Peyer's patch (tissue), 4 donors: Measurements from ENCODE around the gene DYRK4. TPM values are rescaled to one million over a fixed set of nuclear protein-coding genes. Genes with fewer than 3 reads are reported as not detected.

ENCODE experiments used
- DNase-seq, 3 donors: peaks; one replicate each; pipeline ENCODE4 v3.0.0-alpha.2; 2017 to 2019
- H3K27ac ChIP-seq, 4 donors: fragments of 200-600 bp; sonication (generic); one replicate each; pipeline ENCODE4 v1.5.1; 2016 to 2019
- H3K27me3 ChIP-seq, 2 donors: fragments of 200-600 bp; sonication (generic); one replicate each; pipeline ENCODE4 v1.5.1; 2019
- H3K36me3 ChIP-seq, 3 donors: fragments of 200-600 bp; sonication (generic); one replicate each; pipeline ENCODE4 v1.5.1; 2016 to 2019
- H3K4me1 ChIP-seq, 4 donors: fragments of 200-600 bp; sonication (generic); one replicate each; pipeline ENCODE4 v1.5.1; 2016 to 2019
- H3K4me3 ChIP-seq, 4 donors: fragments of 200-600 bp; sonication (generic); 1 replicate in 3 of 4; 2 replicates in 1 of 4; pipeline ENCODE4 v1.5.1; 2016 to 2019; ENCODE audit warnings: mild to moderate bottlenecking in 1 of 4
- H3K9me3 ChIP-seq, 4 donors: fragments of 200-600 bp; sonication (generic); one replicate each; pipeline ENCODE4 v1.5.1; 2016 to 2019; ENCODE audit warnings: mild to moderate bottlenecking in 1 of 4
- POLR2A ChIP-seq, 2 donors: fragments of 450-650 bp; IDR thresholded peaks; one replicate each; pipeline ENCODE4 v1.5.1; 2017; ENCODE audit warnings: antibody characterized with exemption in 2 of 2, mild to moderate bottlenecking in 2 of 2, moderate library complexity in 2 of 2
- total RNA-seq, 4 donors: library from RNA; depleted of rRNA; stranded (reverse); fragments of >200 nt; gene quantifications; one replicate each; pipeline ENCODE4 v1.1.0, GENCODE V29; 2016
- TF ChIP-seq, protein P1 (sequence below), 6 experiments: fragments of 450-650 bp in 4 of 6; fragments of 200-600 bp in 2 of 6; sonication (generic) in 1 of 6; IDR thresholded peaks; one replicate each; pipeline ENCODE4 v1.5.1; 2017 to 2019; ENCODE audit warnings: antibody characterized with exemption in 6 of 6, mild to moderate bottlenecking in 3 of 6, moderate library complexity in 1 of 6

The DYRK4 gene
- total RNA-seq, 4 donors from 2014 or later: 13.1 to 71.0 (median 27.4) TPM

DNA sequence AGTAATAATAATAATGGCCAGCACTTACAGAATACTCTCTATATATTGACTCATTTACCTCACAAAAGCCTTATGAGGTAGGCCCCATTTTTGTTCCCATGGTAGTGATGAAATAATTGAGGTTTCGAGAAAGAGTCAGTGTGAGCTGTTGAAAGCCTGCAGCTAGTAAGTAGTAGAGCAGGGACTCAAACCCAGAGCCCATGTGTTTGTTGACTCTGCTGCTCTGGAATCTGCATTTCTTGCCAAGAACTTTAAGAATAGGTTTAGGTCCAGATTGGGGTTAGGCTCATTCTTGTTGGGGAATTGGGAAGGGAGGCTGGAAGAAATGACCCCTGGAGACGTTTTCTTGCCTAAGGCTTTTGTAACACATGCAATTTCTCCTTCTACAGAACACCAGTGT, 27.9 kb downstream of the DYRK4 start:
- TF ChIP-seq POLR2A (IDR thresholded peaks at IDR 0.05): no peak
- TF ChIP-seq, protein P1, sequence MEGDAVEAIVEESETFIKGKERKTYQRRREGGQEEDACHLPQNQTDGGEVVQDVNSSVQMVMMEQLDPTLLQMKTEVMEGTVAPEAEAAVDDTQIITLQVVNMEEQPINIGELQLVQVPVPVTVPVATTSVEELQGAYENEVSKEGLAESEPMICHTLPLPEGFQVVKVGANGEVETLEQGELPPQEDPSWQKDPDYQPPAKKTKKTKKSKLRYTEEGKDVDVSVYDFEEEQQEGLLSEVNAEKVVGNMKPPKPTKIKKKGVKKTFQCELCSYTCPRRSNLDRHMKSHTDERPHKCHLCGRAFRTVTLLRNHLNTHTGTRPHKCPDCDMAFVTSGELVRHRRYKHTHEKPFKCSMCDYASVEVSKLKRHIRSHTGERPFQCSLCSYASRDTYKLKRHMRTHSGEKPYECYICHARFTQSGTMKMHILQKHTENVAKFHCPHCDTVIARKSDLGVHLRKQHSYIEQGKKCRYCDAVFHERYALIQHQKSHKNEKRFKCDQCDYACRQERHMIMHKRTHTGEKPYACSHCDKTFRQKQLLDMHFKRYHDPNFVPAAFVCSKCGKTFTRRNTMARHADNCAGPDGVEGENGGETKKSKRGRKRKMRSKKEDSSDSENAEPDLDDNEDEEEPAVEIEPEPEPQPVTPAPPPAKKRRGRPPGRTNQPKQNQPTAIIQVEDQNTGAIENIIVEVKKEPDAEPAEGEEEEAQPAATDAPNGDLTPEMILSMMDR (IDR thresholded peaks at IDR 0.05): no peak

DNA sequence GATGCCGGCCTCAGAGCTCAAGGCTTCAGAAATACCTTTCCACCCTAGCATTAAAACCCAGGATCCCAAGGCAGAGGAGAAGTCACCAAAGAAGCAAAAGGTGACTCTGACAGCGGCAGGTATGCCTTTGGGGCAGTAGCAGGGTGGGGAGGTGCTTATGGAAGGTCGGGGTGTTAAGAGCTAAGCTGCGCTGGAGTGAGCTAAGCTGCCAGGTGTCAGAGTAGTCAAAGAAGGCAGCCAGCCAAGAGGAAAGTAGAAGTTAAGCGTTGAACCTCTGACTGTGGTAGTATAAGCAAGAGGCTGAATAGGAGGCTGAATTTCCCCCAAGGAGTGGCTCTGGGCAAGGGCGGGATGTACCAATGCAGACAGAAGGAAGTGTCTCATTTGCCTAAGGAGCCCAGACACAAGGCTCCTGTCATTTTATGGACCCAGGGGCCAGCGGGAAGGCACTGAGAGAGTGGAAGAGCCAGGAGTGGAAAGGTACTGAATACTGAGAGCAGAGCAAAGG, 29.2 kb downstream of the DYRK4 start:
- no peaks in the 10 kb centered on the region for H3K4me1 ChIP-seq
- H3K36me3 ChIP-seq: no peaks in the 10 kb centered on the region
- H3K27me3 ChIP-seq: no peaks in the 10 kb centered on the region
- no peaks in the 10 kb centered on the region for H3K9me3 ChIP-seq
- TF ChIP-seq POLR2A (IDR thresholded peaks at IDR 0.05): no peak
- TF ChIP-seq, protein P1 (IDR thresholded peaks at IDR 0.05): no peak
- no peak overlapping the region for H3K27ac ChIP-seq
- no peak for DNase-seq
- no peak overlapping the region for H3K4me3 ChIP-seq

More for the DNA sequence above, 27.9 kb downstream of the DYRK4 start:
- Histone ChIP-seq H3K4me3 (no peak overlapping the region), H3K27me3 (no peaks in the 10 kb centered on the region), H3K4me1 (no peaks in the 10 kb centered on the region), H3K36me3 (no peaks in the 10 kb centered on the region), H3K27ac (no peak overlapping the region), H3K9me3 (no peaks in the 10 kb centered on the region)
- DNase-seq: no peak

DNA sequence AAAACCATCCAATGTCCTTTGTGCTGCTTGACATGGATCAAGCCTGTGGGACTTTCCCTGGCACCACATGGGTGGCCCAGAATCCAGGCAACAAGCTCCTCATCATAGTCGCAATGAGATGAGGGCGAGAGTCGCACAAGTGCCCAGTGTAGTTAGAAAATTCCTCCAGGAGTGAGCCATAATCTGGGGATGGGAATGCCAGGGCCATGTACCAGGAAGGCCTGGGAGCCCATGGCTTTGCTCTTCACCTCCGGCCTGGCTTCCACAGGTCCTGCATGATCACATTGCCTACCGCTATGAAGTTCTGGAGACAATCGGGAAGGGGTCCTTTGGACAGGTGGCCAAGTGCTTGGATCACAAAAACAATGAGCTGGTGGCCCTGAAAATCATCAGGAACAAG, 33.9 kb downstream of the DYRK4 start:
- no peak for TF ChIP-seq POLR2A (IDR thresholded peaks at IDR 0.05)
- TF ChIP-seq, protein P1 (IDR thresholded peaks at IDR 0.05): no peak
- H3K36me3 ChIP-seq: no peaks in the 10 kb centered on the region

DNA sequence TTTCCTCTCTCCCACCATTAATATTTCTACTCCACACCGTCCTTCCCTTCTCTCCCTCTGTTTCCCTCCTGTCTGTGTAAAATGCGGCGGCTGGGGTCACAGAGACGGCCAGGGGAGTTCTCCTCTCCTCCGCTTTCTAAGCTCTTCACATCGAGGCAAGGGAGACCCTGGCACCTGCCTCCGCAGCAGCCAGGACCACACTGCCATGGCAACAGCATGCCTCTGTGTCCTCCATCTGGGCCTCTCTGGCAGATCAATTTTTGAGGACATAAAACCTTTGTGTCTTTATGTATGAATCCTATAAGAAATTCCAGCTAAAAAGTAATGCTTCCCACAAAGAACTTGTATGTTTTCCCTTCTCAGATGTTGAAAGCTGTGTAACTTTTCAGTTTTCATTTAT, 41.4 kb downstream of the DYRK4 start:
- TF ChIP-seq, protein P1 (IDR thresholded peaks at IDR 0.05): no peak
- no peak for TF ChIP-seq POLR2A (IDR thresholded peaks at IDR 0.05)
- H3K9me3 ChIP-seq: no peaks in the 10 kb centered on the region
- H3K4me3 ChIP-seq: no peak overlapping the region
- H3K36me3 ChIP-seq: no peaks in the 10 kb centered on the region
- H3K27ac ChIP-seq: no peak overlapping the region
- DNase-seq: no peak
- H3K27me3 ChIP-seq: no peaks in the 10 kb centered on the region
- H3K4me1 ChIP-seq: peaks cover 0 to 16% (median 0%) of the 10 kb centered on the region in 4 donors

More for the DNA sequence above, 33.9 kb downstream of the DYRK4 start:
- Histone ChIP-seq H3K9me3 (no peaks in the 10 kb centered on the region), H3K4me3 (no peak overlapping the region), H3K4me1 (no peaks in the 10 kb centered on the region), H3K27me3 (no peaks in the 10 kb centered on the region), H3K27ac (no peak overlapping the region)
- no peak for DNase-seq

DNA sequence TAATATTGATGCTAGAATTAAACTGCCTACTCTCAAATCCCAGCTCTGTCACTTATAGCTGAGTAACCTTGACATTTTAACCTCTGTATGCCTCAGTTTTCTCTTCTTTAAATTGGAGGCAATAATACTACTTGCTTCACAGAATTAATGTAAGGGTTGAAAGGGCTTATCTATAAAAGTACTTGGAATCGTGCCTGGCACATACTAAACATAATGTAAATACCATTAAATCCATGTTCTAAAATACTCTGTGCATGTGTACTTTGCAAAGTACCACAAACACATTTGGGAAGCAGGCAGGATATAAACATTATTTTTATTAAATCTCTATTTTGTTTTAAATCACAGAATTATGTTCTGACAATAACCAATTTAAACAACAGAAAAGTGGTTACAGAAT, 41.9 kb downstream of the DYRK4 start:
- H3K9me3 ChIP-seq: no peaks in the 10 kb centered on the region
- H3K27ac ChIP-seq: no peak overlapping the region

More for the DNA sequence above, 41.9 kb downstream of the DYRK4 start:
- no peaks in the 10 kb centered on the region for H3K27me3 ChIP-seq
- H3K4me3 ChIP-seq: no peak overlapping the region
- DNase-seq: no peak
- TF ChIP-seq, protein P1 (IDR thresholded peaks at IDR 0.05): no peak
- no peak for TF ChIP-seq POLR2A (IDR thresholded peaks at IDR 0.05)
- no peaks in the 10 kb centered on the region for H3K36me3 ChIP-seq
- peaks cover 0 to 16% (median 0%) of the 10 kb centered on the region in 4 donors for H3K4me1 ChIP-seq
